GM06990 (cell line): ENCODE results near the gene SLC16A13.
"Not testable (repeated sequence)": the region's sequence is repeated elsewhere in the genome, so short reads cannot be mapped to it uniquely, and the experiment has no call there.

ENCODE experiments used
- DNase-seq: peaks from one replicate; pipeline ENCODE4 v3.0.0-alpha.2; 2011; ENCODE audit not compliant: insufficient read length; ENCODE audit errors: extremely low read depth
- H3K27me3 ChIP-seq: replicated peaks from 2 replicates; pipeline ENCODE4 v1.6.0; 2011; ENCODE audit warnings: low read length; ENCODE audit not compliant: control insufficient read depth, insufficient read depth
- H3K36me3 ChIP-seq: 2 replicates; pipeline ENCODE4 v1.5.1; 2011; ENCODE audit warnings: low read length; ENCODE audit not compliant: control insufficient read depth, insufficient read depth
- H3K4me3 ChIP-seq: replicated peaks from 2 replicates; pipeline ENCODE4 v1.5.1; 2011; ENCODE audit warnings: low read depth, mild to moderate bottlenecking, control low read depth, low read length
- CTCF ChIP-seq: IDR thresholded peaks from 2 replicates; pipeline ENCODE4 v1.5.1; 2011; ENCODE audit warnings: low read length, control low read depth, mild to moderate bottlenecking, inconsistent platforms; ENCODE audit not compliant: insufficient read depth, poor library complexity, severe bottlenecking

The SLC16A13 gene

GRCh38 chr17:7047566-7047965, 11.8 kb downstream of the SLC16A13 start:
- DNase-seq = no peak
- no peaks in the 10 kb centered on the region for H3K36me3 ChIP-seq
- H3K27me3 ChIP-seq = no peaks in the 10 kb centered on the region; the same call in 1 of the 2 replicates
- no peak overlapping the region for H3K4me3 ChIP-seq
- TF ChIP-seq CTCF = no peak

GRCh38 chr17:7048968-7049367, 13.2 kb downstream of the SLC16A13 start:
- TF ChIP-seq CTCF = no peak
- no peak for DNase-seq
- Histone ChIP-seq H3K36me3 (no peaks in the 10 kb centered on the region), H3K27me3 (no peaks in the 10 kb centered on the region), H3K4me3 (no peak overlapping the region)

- not testable (repeated sequence) for H3K27me3 ChIP-seq, H3K4me3 ChIP-seq, H3K36me3 ChIP-seq, DNase-seq
Measured at GRCh38 chr17:7050583-7050982, 14.8 kb downstream of the SLC16A13 start.

- TF ChIP-seq CTCF = no peak
- no peaks in the 10 kb centered on the region; the same call in 1 of the 2 replicates for H3K27me3 ChIP-seq
- no peaks in the 10 kb centered on the region for H3K36me3 ChIP-seq
- no peak overlapping the region for H3K4me3 ChIP-seq
- no peak for DNase-seq
Measured at GRCh38 chr17:7056386-7056785, 20.6 kb downstream of the SLC16A13 start.

- no peak for DNase-seq
- H3K36me3 ChIP-seq = no peaks in the 10 kb centered on the region
- H3K27me3 ChIP-seq = no peaks in the 10 kb centered on the region; the same call in 1 of the 2 replicates
- no peak overlapping the region for H3K4me3 ChIP-seq
- TF ChIP-seq CTCF = no peak
Measured at GRCh38 chr17:7058831-7059447, 23.1 kb downstream of the SLC16A13 start.

GRCh38 chr17:7060165-7060891, 24.5 kb downstream of the SLC16A13 start:
- no peak for TF ChIP-seq CTCF
- Histone ChIP-seq H3K4me3 (no peak overlapping the region), H3K36me3 (no peaks in the 10 kb centered on the region), H3K27me3 (no peaks in the 10 kb centered on the region; the same call in 1 of the 2 replicates)
- no peak for DNase-seq
